Gastroesophageal sphincter (tissue), 3 donors: Measurements from ENCODE around the gene NAALADL2.

Experiments
- CTCF ChIP-seq, 4 experiments: fragments of 200-600 bp in 2 of 4; fragments of 450-650 bp in 2 of 4; sonication (generic) in 1 of 4; IDR thresholded peaks; one replicate each; pipeline ENCODE4 v1.5.1; 2017 to 2019; ENCODE audit warnings: antibody characterized with exemption in 4 of 4, mild to moderate bottlenecking in 2 of 4, moderate library complexity in 2 of 4
- POLR2AphosphoS5 ChIP-seq: sonication (generic); formaldehyde crosslinking; IDR thresholded peaks from one replicate; pipeline ENCODE4 v1.6.1; 2017; ENCODE audit warnings: antibody characterized with exemption

- TF ChIP-seq POLR2AphosphoS5 (no peak), CTCF (IDR thresholded peaks at IDR 0.05) (no peak)
Observed at GRCh38 chr3:175398676-175399075, 539.5 kb downstream of the NAALADL2 start.
